Activated T-cell treated with anti-CD3 and anti-CD28 coated beads, Interleukin-2, amount 50 U/mL, for 72 hours (primary cell): Measurements from ENCODE around the gene CHD6. TPM values are rescaled to one million over a fixed set of nuclear protein-coding genes. Genes with fewer than 3 reads are reported as not detected.
A peak's percentile ranks its signal among the peaks of the same experiment; 100 is the strongest.

ENCODE experiments used
- ATAC-seq, 2 donors: fragments of 150-1000 bp; cut with Tn5 transposase; replicated peaks in 1 of 2; 2 replicates each; pipeline ENCODE4 v1.10.0; 2021; ENCODE audit warnings: moderate library complexity in 2 of 2, mild to moderate bottlenecking in 1 of 2
- DNase-seq, 2 donors: peaks; one replicate each; pipeline ENCODE4 v3.0.0; 2021 to 2022; ENCODE audit warnings: mixed read lengths in 1 of 2
- H3K27ac Mint-ChIP-seq: one replicate; pipeline ENCODE4 v1.8.0; 2022; ENCODE audit warnings: mild to moderate bottlenecking, moderate library complexity, mixed read lengths
- H3K27me3 Mint-ChIP-seq: one replicate; pipeline ENCODE4 v1.8.0; 2022; ENCODE audit warnings: low read depth, mixed read lengths
- H3K36me3 Mint-ChIP-seq, 2 donors: one replicate each; pipeline ENCODE4 v1.8.0; 2022; ENCODE audit warnings: mixed read lengths in 2 of 2, mild to moderate bottlenecking in 1 of 2; ENCODE audit not compliant: insufficient read depth in 2 of 2
- H3K4me1 Mint-ChIP-seq: one replicate; pipeline ENCODE4 v1.8.0; 2022; ENCODE audit warnings: low read depth, mixed read lengths
- H3K4me3 Mint-ChIP-seq, 2 donors: one replicate each; pipeline ENCODE4 v1.8.0; 2022; ENCODE audit warnings: mild to moderate bottlenecking in 2 of 2, mixed read lengths in 2 of 2, moderate library complexity in 2 of 2
- H3K9me3 Mint-ChIP-seq, 2 donors: one replicate each; pipeline ENCODE4 v1.8.0; 2022; ENCODE audit warnings: mixed read lengths in 2 of 2
- total RNA-seq, 2 donors: library from RNA; stranded (reverse); gene quantifications; one replicate each; pipeline ENCODE4 v1.2.3, GENCODE V29; 2022

The CHD6 gene
- total RNA-seq, 2 donors from 2014 or later: 35.8 to 37.7 TPM

DNA sequence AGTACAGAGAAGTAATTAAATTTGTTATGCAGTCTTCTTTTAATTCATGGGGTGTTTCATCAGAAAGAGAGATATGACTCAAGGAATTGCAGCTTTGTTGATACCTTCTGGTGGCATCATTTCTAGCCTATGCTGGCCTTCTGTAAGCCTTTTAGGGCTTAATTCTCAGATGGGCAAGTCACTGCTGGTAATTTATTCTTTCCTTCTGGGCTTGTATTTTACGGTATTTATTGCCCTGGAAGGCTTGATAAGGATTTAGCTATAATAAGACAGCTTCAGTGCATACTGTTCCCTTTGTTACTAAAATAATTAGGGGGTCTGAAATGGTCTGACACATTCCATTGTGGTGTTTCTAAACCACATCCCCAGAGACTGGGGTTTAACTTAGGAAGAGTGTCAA lies 193.6 kb downstream of the CHD6 start:
- peaks cover 39% of the 10 kb centered on the region for H3K4me1 Mint-ChIP-seq
- ATAC-seq: peak in 1 of 2 donors; percentile 29
- peak overlapping the region; percentile 81 for H3K27ac Mint-ChIP-seq
- no peaks in the 10 kb centered on the region for H3K9me3 Mint-ChIP-seq
- DNase-seq: no peak
- no peaks in the 10 kb centered on the region for H3K27me3 Mint-ChIP-seq
- peaks cover 7 to 22% of the 10 kb centered on the region in 2 donors for H3K36me3 Mint-ChIP-seq
- H3K4me3 Mint-ChIP-seq: peak overlapping the region in 1 of 2 donors; percentile 9

DNA sequence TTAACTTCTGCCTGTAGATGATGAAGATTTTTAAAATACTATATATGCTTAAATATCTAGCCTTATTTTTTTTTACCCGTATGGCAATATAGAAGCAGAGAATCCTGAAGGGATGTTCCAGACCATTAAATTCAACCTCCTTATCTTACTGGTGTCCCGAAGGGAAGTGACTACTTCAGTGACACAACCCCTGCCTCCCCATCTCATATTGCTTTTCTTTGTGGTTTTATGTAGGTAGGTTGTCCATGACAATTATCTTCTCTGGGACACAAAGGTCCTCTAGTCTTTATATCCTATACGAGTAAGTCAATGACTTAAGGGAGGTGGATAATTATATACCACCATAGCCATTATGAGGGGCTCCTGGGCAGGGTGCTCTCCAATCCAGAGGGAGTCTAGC lies 194.2 kb downstream of the CHD6 start:
- Mint-ChIP-seq H3K27ac (peak overlapping the region; percentile 81), H3K27me3 (no peaks in the 10 kb centered on the region), H3K36me3 (peaks cover 7 to 22% of the 10 kb centered on the region in 2 donors), H3K9me3 (no peaks in the 10 kb centered on the region), H3K4me3 (peak overlapping the region in 1 of 2 donors; percentile 9), H3K4me1 (peaks cover 34% of the 10 kb centered on the region)
- DNase-seq: no peak
- peak in 1 of 2 donors; percentile 27 for ATAC-seq

DNA sequence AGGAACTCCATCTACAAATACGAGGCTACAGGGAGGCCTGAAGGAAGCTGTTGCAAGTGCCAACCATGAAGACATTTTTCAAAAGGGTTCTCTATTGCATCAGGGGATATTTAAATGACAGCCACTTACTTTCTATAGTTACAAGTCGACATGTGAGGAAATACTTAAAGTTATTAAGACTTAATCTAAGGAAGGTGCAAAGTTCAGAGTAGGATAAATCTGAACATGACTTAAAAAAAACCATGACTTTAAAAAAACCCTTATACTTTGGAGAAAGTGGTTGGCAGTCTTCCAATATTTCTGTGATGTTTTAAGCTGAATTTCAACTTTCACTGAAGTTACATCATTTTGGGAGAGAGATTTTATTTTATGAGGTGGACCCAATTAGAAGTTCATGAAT lies 195.2 kb downstream of the CHD6 start:
- no peaks in the 10 kb centered on the region for H3K9me3 Mint-ChIP-seq
- H3K27ac Mint-ChIP-seq: no peak overlapping the region
- DNase-seq: no peak
- no peak overlapping the region for H3K4me3 Mint-ChIP-seq
- H3K27me3 Mint-ChIP-seq: no peaks in the 10 kb centered on the region
- no peak for ATAC-seq
- H3K4me1 Mint-ChIP-seq: peaks cover 23% of the 10 kb centered on the region
- peaks cover 5 to 19% of the 10 kb centered on the region in 2 donors for H3K36me3 Mint-ChIP-seq

GRCh38 chr20:41418739-41419293 lies 199.4 kb downstream of the CHD6 start:
- ATAC-seq: no peak
- no peak overlapping the region for H3K4me3 Mint-ChIP-seq
- H3K36me3 Mint-ChIP-seq: peaks cover 3 to 18% of the 10 kb centered on the region in 2 donors
- H3K9me3 Mint-ChIP-seq: no peaks in the 10 kb centered on the region
- H3K27me3 Mint-ChIP-seq: no peaks in the 10 kb centered on the region
- no peak for DNase-seq
- no peak overlapping the region for H3K27ac Mint-ChIP-seq
- H3K4me1 Mint-ChIP-seq: peaks cover 6% of the 10 kb centered on the region

GRCh38 chr20:41418031-41418430 lies 200.1 kb downstream of the CHD6 start:
- no peak overlapping the region for H3K27ac Mint-ChIP-seq
- no peak for DNase-seq
- H3K9me3 Mint-ChIP-seq: no peaks in the 10 kb centered on the region
- H3K4me1 Mint-ChIP-seq: peaks cover 5% of the 10 kb centered on the region
- no peaks in the 10 kb centered on the region for H3K27me3 Mint-ChIP-seq
- no peak for ATAC-seq
- H3K4me3 Mint-ChIP-seq: no peak overlapping the region
- peaks cover 5 to 21% of the 10 kb centered on the region in 2 donors for H3K36me3 Mint-ChIP-seq

GRCh38 chr20:41415191-41415590 lies 203.0 kb downstream of the CHD6 start:
- Mint-ChIP-seq H3K9me3 (no peaks in the 10 kb centered on the region), H3K36me3 (peaks cover 6 to 8% of the 10 kb centered on the region in 2 donors), H3K27ac (no peak overlapping the region), H3K4me1 (no peaks in the 10 kb centered on the region), H3K27me3 (no peaks in the 10 kb centered on the region), H3K4me3 (no peak overlapping the region)
- no peak for DNase-seq
- no peak for ATAC-seq

DNA sequence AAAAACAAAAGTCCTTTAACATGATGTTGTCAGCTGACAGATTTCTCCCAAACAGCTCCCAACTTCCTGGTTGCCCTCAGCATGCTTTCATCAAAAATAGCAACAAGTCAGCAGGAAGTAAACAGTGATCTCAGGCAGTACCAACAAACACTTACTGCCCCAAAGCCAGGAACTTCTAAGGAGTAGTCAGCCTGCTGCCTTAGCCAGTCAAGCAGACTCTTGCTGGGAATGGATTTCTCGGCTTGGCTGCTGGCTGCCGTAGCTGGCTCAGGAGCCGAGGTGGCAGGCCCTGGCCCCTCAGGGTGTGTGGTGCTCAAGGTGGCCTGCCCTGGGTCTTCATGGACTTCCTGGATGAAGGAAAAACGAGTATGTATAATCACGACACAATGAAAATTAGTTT lies 205.0 kb downstream of the CHD6 start:
- Mint-ChIP-seq H3K9me3 (no peaks in the 10 kb centered on the region), H3K4me3 (no peak overlapping the region), H3K4me1 (peaks cover 8% of the 10 kb centered on the region), H3K27ac (no peak overlapping the region), H3K36me3 (peaks cover 6 to 8% of the 10 kb centered on the region in 2 donors), H3K27me3 (no peaks in the 10 kb centered on the region)
- no peak for DNase-seq
- no peak for ATAC-seq

DNA sequence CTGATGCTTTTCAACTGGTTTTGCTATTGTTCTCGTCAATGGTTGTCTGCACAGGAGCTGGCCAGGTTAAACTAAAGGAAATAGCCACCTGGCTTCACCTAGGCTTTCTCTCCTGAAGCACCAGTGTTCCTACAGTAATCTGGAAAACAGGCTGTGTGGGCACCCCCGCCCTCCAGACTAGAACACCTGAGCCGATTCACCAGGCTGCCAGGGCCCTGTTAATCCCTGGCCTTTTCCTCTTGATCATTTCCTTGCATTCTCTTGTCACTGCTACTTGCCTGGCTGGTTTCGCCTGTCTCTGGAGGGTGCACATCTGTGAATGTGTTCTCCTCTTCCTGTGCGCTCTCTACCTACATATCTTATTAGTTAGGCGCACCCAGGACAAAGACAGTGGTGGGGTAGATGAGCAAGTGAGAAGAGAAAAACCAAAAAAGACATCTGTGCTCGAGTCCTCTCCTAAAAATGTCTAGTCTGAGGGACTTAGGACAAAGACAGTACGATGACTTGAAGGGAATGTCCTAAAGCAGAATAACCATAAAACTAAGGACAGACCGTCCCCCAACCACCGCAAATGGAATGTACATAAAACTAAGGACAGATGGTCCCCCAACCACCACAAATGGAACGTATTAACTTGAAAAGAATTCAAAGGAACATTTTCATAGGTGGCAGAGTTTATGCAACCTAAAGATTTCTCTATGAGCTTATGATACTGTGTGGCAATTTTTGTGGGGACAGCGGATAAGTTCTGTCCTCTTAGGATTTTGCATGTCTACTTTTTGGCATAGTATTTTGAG lies 205.7 kb downstream of the CHD6 start:
- Mint-ChIP-seq H3K27ac (no peak overlapping the region), H3K4me1 (peaks cover 8% of the 10 kb centered on the region), H3K4me3 (no peak overlapping the region), H3K9me3 (no peaks in the 10 kb centered on the region), H3K27me3 (no peaks in the 10 kb centered on the region), H3K36me3 (peaks cover 5 to 8% of the 10 kb centered on the region in 2 donors)
- DNase-seq: no peak
- ATAC-seq: no peak

- peaks cover 5 to 8% of the 10 kb centered on the region in 2 donors for H3K36me3 Mint-ChIP-seq
- H3K27ac Mint-ChIP-seq: no peak overlapping the region
- H3K4me1 Mint-ChIP-seq: peaks cover 8% of the 10 kb centered on the region
- H3K9me3 Mint-ChIP-seq: no peaks in the 10 kb centered on the region
- no peak overlapping the region for H3K4me3 Mint-ChIP-seq
- no peaks in the 10 kb centered on the region for H3K27me3 Mint-ChIP-seq
- no peak for DNase-seq
- ATAC-seq: no peak
Observed at GRCh38 chr20:41411391-41411847, 206.8 kb downstream of the CHD6 start.

DNA sequence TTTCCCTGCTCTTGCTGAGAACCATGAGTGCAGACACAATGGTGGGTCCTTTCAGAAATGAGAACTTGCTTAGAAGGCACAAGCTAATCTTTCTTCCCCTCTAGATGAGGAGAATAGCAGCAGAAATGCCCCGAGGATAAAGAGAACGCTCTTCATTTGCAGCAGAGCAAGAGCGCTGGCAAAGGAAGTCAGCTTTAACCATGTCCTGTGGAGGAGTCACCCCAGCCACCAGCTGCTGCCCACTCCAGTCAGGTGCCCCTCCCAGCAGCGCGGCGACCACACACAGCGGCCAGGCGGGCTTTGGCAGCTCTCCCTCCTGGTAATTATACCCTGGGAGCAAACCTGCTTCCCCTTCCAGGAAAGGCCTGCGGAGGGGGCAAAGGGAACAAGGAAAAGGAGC lies 209.2 kb downstream of the CHD6 start:
- H3K36me3 Mint-ChIP-seq: peaks cover 4% of the 10 kb centered on the region in 2 donors
- ATAC-seq (no peak), DNase-seq (no peak)
- no peaks in the 10 kb centered on the region for H3K9me3 Mint-ChIP-seq
- H3K27me3 Mint-ChIP-seq: no peaks in the 10 kb centered on the region
- peaks cover 8% of the 10 kb centered on the region for H3K4me1 Mint-ChIP-seq
- no peak overlapping the region for H3K4me3 Mint-ChIP-seq
- no peak overlapping the region for H3K27ac Mint-ChIP-seq

GRCh38 chr20:41408156-41408794 lies 209.9 kb downstream of the CHD6 start:
- Mint-ChIP-seq H3K9me3 (no peaks in the 10 kb centered on the region), H3K4me1 (peaks cover 8% of the 10 kb centered on the region), H3K27me3 (no peaks in the 10 kb centered on the region), H3K27ac (no peak overlapping the region), H3K4me3 (no peak overlapping the region), H3K36me3 (peaks cover 1 to 2% of the 10 kb centered on the region in 2 donors)
- ATAC-seq (peak; percentile 56 to 69), DNase-seq (peak; percentile 8 to 14)

DNA sequence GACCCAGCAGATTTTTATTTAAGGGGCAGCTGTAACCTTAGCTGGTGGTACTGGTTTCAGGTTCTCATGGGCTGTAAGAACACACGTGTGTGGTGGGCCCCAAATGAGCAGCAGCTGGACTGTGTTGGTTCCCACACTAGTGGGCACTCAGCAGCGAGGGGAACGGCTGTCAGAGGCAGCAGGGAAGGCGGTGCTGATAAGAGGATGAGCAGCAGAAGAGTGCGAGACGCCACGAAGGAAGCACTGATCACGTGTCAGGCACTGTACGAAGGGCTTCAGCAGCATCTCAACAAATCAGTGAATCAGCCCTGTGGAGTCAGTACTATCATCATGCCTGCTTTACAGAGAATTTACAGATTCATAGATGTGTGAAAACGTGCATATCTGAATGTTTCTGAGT lies 210.6 kb downstream of the CHD6 start:
- Mint-ChIP-seq H3K4me3 (no peak overlapping the region), H3K36me3 (peaks cover 1 to 2% of the 10 kb centered on the region in 2 donors), H3K27me3 (no peaks in the 10 kb centered on the region), H3K9me3 (no peaks in the 10 kb centered on the region), H3K27ac (peak overlapping the region; percentile 31), H3K4me1 (peaks cover 8% of the 10 kb centered on the region)
- ATAC-seq (peak in 1 of 2 donors; percentile 32), DNase-seq (no peak)

GRCh38 chr20:41406896-41407444 lies 211.2 kb downstream of the CHD6 start:
- Mint-ChIP-seq H3K36me3 (peaks cover 0 to 1% of the 10 kb centered on the region in 2 donors), H3K27ac (no peak overlapping the region), H3K4me1 (peaks cover 8% of the 10 kb centered on the region), H3K4me3 (no peak overlapping the region), H3K9me3 (no peaks in the 10 kb centered on the region), H3K27me3 (no peaks in the 10 kb centered on the region)
- DNase-seq: no peak
- ATAC-seq: no peak
